Occipital lobe (tissue), 2 donors: Measurements from ENCODE around the gene C5orf63. TPM values are rescaled to one million over a fixed set of nuclear protein-coding genes. Genes with fewer than 3 reads are reported as not detected.
"Not testable (repeated sequence)": the region's sequence is repeated elsewhere in the genome, so short reads cannot be mapped to it uniquely, and the experiment has no call there.

Source experiments
- DNase-seq: peaks from one replicate; lab custom pipeline; 2025; lab: John Stamatoyannopoulos, UW
- total RNA-seq: library from RNA; depleted of rRNA; stranded (reverse); fragments of >200 nt; gene quantifications from one replicate; pipeline ENCODE4 v1.2.3, GENCODE V29; 2014

C5orf63 gene
- total RNA-seq, 1 donor from 2014 or later, result 7.0 TPM

DNA sequence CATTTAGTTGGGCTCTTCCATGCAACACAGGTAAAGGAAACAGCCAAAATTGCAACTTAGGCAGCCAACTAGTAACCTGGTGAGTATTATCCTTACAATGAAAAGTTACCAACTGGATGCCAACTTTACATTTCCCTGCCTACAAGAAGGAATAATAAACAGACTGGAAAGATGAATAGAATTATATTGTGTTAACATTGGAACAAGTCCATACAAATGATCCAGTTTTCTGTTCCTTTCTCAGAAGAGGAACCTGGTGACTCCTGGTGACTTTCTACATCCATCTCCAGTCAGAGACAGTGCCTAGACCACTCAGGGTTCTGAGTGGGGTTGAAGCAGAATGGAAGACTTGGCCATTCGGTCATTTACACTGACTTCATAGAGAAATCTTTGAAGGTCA is 63.5 kb downstream of the C5orf63 start:
- DNase-seq, result no peak

DNA sequence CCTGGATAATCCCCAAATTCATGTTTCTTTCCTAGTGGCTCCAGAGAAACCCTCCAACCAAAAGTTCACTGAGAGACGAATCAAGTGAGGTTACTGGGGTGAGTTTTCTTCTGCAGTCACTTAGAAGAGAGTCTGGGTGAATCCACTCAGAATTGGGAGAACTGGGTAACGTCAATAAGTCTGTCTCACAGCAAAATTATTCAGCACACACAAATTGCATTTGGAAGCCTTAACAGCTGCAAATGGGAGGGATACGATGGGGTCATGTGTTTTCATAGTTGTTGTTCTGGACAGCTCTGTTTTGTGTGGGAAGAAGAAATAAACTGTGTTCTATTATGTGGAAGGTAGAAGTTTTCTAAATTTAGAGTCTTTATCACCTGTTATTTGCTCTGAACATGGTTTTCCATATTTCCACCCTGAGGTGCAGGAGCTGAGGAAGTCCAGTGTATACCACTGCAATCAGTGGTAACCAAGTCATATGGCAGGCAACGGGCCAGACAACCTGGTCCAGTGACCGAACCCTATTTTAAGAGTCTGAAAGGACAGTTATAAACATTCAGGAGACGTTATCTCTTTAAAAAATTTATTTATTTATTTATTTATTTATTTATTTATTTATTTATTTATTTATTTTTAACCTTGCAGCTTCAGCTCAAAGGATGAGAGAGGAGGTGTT is 64.9 kb downstream of the C5orf63 start:
- no peak for DNase-seq

DNA sequence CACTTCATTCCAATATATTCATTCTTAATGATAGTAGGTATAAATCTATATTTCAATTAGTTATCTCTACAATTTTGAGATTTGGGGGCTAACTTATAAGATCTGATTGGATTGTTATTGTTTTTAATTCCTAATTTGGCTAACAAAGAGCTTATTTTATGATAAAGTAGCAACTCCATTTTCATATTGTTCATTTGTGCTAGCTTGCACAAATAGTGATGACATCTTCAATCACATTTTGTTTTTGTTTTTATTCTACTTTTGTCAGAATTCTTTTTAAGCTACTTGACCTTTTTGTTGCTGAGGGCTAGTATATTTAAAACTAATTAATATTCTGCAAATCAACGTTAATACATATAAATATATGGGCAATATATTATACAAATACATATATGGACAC is 65.8 kb downstream of the C5orf63 start:
- no peak for DNase-seq

DNA sequence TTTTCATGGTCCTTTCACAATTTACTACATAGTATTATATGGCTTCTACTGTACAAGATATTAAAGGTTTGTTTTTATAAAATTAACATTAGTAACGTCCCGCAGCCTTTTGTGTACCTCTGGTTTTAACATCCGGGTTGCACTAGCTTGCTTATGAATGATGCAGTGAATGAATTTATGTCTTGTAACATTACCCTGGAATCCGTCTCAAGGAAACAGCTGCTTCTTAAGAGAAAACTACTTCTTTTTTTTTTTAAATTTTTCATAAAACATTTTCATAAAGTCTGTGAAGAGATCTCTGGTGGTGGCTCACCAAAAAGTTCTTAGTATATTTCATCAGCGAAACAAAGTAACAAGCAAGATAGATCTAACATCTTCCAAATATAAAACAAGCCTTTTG is 66.6 kb downstream of the C5orf63 start:
- no peak for DNase-seq

DNA sequence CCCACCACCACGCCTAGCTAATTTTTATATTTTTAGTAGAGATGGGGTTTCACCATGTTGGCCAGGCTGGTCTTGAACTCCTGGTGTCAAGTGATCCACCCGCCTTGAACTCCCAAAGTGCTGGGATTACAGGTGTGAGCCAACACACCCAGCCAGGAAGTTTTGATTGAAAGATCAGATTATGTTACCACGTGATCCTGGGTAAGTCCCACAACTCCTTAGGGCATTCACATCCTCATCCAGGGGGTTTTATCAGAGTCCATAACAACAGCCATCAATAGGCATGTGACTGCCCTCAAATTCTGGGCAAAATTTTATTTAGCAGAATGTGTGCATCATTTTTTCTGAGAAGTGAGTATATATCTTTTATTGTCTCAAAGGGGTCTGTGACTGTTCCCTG is 68.0 kb downstream of the C5orf63 start:
- not testable (repeated sequence) for DNase-seq

DNA sequence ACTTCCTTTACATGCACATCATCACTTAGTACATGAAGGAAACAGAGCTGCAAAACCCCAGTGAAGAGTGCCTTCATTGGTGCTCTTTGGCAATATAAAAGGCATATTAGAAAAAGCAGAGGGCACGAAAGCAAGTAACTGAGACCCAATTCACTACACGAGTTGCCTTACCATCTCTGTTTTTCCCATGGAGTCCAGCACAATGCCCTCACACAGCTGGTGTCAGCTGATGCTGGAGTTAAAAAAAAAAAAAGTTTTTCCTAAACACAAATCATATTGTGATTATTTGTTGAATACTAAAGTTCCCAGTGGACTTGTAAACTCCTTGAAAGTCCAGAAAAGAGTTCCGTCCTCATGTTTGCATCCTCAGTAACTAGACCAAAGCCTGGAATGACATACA is 68.6 kb downstream of the C5orf63 start:
- DNase-seq, result no peak

DNA sequence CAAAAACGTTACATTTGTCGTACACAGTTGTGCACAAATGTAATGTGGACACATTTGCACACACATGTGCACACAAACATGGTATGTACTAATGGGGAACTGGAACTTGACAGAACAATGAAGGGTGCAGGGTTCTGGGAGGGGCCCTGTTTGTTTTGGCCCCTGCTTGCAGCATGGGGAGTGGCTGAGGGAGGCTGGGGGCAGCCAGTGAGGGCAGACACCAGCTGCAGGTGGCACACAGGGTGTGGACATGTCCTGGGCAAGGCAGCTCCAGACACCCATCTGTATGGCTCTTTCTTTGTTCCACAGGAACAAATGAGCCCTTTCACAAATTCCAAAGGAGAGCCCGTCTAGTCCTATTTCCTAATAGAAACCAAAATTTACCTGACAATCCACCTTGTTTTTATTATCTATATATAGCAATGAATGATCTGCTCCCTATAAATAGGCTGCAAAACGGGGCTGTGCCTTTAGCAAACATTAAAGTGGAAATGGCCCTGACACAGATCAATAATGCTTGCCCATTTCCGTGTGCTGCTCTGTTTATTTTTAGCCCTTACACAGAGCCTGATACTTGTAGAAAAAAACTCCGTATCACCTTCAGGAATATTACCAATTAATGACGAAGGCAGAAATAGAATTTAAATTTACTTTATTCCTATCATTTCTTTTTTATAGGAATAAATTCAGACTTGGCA is 69.4 kb downstream of the C5orf63 start:
- no peak for DNase-seq

DNA sequence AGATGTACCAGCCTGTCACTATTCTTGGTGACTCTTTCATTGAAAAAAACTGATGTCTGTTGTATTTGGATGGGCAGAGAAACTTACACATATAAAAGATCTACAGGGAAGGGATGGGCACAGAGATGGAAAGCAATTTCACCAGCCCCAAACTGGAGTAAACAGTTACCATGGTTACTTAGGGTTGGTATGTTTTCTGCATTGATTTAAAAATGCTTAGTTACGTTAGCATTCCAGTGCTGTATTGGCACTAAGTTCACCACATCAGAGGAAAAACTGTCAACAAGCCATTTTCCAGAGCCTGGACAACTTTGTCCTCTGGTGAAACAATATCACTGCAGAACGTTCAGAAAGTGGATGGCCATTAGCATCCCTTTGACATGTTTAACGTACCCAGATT is 70.9 kb downstream of the C5orf63 start:
- no peak for DNase-seq

DNA sequence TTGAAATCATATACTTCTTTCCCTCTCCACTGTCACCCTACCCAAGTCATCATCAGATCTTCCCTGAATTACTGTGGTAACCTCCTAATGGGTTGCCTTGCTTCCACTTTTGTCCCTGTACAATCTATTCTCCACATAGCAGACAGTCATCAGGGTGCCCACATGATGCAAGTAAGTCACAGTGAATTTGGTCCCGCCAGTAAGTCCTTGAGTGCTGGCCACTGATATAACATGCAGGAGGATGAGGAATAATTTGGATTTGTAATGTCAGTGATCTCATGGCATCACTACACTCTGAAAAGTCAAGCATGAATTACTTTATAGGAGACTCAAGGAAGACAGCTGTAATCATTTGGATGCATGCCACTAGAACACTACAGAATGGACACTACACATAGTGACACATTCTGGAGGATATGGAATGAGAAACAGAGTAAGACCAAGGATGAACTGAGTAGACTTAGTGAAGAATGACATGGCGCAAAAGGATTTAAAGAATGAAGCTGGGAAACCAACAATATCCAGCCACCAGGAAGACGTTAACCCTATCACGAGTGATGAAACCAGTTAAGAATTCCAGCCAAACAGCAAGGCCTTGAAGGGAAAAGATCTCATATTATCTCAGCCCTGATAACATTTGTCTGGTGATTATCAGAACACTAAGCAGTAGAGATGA is 71.5 kb downstream of the C5orf63 start:
- DNase-seq, result no peak

Other genes starting within 250 kb of the C5orf63 start
- gene MARCHF3, start 42.9 kb downstream of the C5orf63 start, total RNA-seq, result 13.3 TPM
- 20.0 TPM for gene MEGF10, start 217.3 kb upstream of the C5orf63 start, total RNA-seq